MCF 10A (cell line): Measurements from ENCODE around the gene HSPA1B. TPM values are rescaled to one million over a fixed set of nuclear protein-coding genes. Genes with fewer than 3 reads are reported as not detected.
"Not testable (repeated sequence)": the region's sequence is repeated elsewhere in the genome, so short reads cannot be mapped to it uniquely, and the experiment has no call there.

Experiments
- BruUV-seq: library from RNA; stranded (reverse); fragments of 400-500 nt; replicated peaks from 2 replicates; lab custom pipeline; 2021; lab: Mats Ljungman, UMichigan
- CTCF ChIA-PET: fragments of 300-600 bp; sonication (Branson Sonifier 250); formaldehyde crosslinking; extraction: SDS; loops from one replicate; lab custom pipeline; 2021; ENCODE audit warnings: antibody characterized with exemption, inconsistent platforms; lab: Yijun Ruan, JAX
- POLR2A ChIA-PET: fragments of 300-600, 350-650 bp; sonication (Branson Sonifier 250); formaldehyde crosslinking; extraction: SDS; loops from one replicate; lab custom pipeline; 2020; ENCODE audit warnings: antibody characterized with exemption, inconsistent platforms; lab: Yijun Ruan, JAX
- DNase-seq: peaks from one replicate; pipeline ENCODE4 v3.0.0-alpha.2; 2018; ENCODE audit not compliant: unreplicated experiment
- H3K27ac Mint-ChIP-seq: one replicate; pipeline ENCODE4 v1.8.0; 2022; ENCODE audit warnings: mild to moderate bottlenecking, low read depth, mixed read lengths; ENCODE audit not compliant: unreplicated experiment
- H3K27me3 Mint-ChIP-seq: one replicate; pipeline ENCODE4 v1.8.0; 2022; ENCODE audit warnings: mixed read lengths; ENCODE audit not compliant: insufficient read depth, unreplicated experiment
- H3K36me3 Mint-ChIP-seq: one replicate; pipeline ENCODE4 v1.8.0; 2022; ENCODE audit warnings: mild to moderate bottlenecking, moderate library complexity, mixed read lengths; ENCODE audit not compliant: insufficient read depth, unreplicated experiment
- H3K4me1 Mint-ChIP-seq: one replicate; pipeline ENCODE4 v1.8.0; 2022; ENCODE audit warnings: mixed read lengths; ENCODE audit not compliant: insufficient read depth, unreplicated experiment
- H3K4me3 Mint-ChIP-seq: one replicate; pipeline ENCODE4 v1.8.0; 2022; ENCODE audit warnings: mild to moderate bottlenecking, moderate library complexity, mixed read lengths; ENCODE audit not compliant: unreplicated experiment
- H3K9me3 Mint-ChIP-seq: one replicate; pipeline ENCODE4 v1.8.0; 2022; ENCODE audit warnings: mixed read lengths; ENCODE audit not compliant: unreplicated experiment
- CTCF ChIP-seq: fragments of 200-600 bp; IDR thresholded peaks from one replicate; pipeline ENCODE4 v1.8.0; 2022; ENCODE audit warnings: antibody characterized with exemption, mild to moderate bottlenecking; ENCODE audit not compliant: unreplicated experiment
- intact Hi-C: fragments of 100-400 bp; cut with micrococcal nuclease; formaldehyde crosslinking; loops from 2 replicates; pipeline ENCODE4 v1.14.1; 2022
- total RNA-seq: library from RNA; stranded (reverse); gene quantifications from 2 replicates; pipeline ENCODE4 v1.2.3, GENCODE V29; 2022

The HSPA1B gene
- total RNA-seq, 1 experiment from 2014 or later = 29.8 TPM

GRCh38 chr6:31813465-31813849, 14.1 kb upstream of the HSPA1B start:
- Mint-ChIP-seq H3K27me3 (no peaks in the 10 kb centered on the region), H3K27ac (peak overlapping the region; percentile 97), H3K36me3 (peaks cover 8% of the 10 kb centered on the region), H3K9me3 (no peaks in the 10 kb centered on the region), H3K4me3 (peak overlapping the region; percentile 89), H3K4me1 (peaks cover 5% of the 10 kb centered on the region)
- CTCF ChIA-PET = interaction anchor here (1.0 to 1.6 kb wide), 5 partner anchors 17 to 77 kb away, joined by 5 to 8 read pairs (median 6); partner anchors contain the start of gene CLIC1
- no peak for TF ChIP-seq CTCF
- intact Hi-C loops = no loop called here
- BruUV-seq = no TSS peak
- DNase-seq = no peak
- POLR2A ChIA-PET = interaction anchor here (1.1 to 6.4 kb wide), 9 partner anchors 7 to 267 kb away, joined by 3 to 192 read pairs (median 47); partner anchors contain the start of genes ATP6V1G2, CLIC1, HSPA1B and LSM2

- CTCF ChIA-PET = interaction anchor here (0.9 to 1.3 kb wide), 5 partner anchors 8 to 18 kb away, joined by 3 to 8 read pairs (median 6); partner anchors contain the start of gene LSM2
- no TSS peak for BruUV-seq
- peak; percentile 99 for DNase-seq
- Mint-ChIP-seq H3K9me3 (no peaks in the 10 kb centered on the region), H3K27me3 (no peaks in the 10 kb centered on the region), H3K4me3 (peak overlapping the region; percentile 89), H3K4me1 (peaks cover 5% of the 10 kb centered on the region), H3K27ac (peak overlapping the region; percentile 97), H3K36me3 (peaks cover 8% of the 10 kb centered on the region)
- POLR2A ChIA-PET = interaction anchor here (0.6 to 6.4 kb wide), 27 partner anchors 8 to 1157 kb away, joined by 3 to 192 read pairs (median 6); partner anchors contain the start of genes ATP6V1G2, BAG6, C6orf47 and CLIC1
- TF ChIP-seq CTCF = no peak
- intact Hi-C loops = loop anchor here (2.0 kb wide), 2 partner anchors 18 to 48 kb away; partner anchors contain the start of gene NEU1
Measured at GRCh38 chr6:31814677-31815024, 12.9 kb upstream of the HSPA1B start.

- no TSS peak for BruUV-seq
- H3K4me3 Mint-ChIP-seq = peak within 1 kb of the TSS; percentile 89
- peaks cover 8% of the 10 kb centered on the region for H3K36me3 Mint-ChIP-seq
- TF ChIP-seq CTCF = no peak
- H3K27me3 Mint-ChIP-seq = no peaks in the 10 kb centered on the region
- CTCF ChIA-PET = interaction anchor here (0.8 to 1.3 kb wide), 3 partner anchors 9 to 78 kb away, joined by 3 to 8 read pairs (median 3); partner anchors contain the start of gene LSM2
- intact Hi-C loops = loop anchor here (2.0 kb wide), 2 partner anchors 18 to 48 kb away; partner anchors contain the start of gene NEU1
- peak; percentile 99 for DNase-seq
- H3K9me3 Mint-ChIP-seq = no peaks in the 10 kb centered on the region
- H3K27ac Mint-ChIP-seq = peak within 1 kb of the TSS; percentile 97
- POLR2A ChIA-PET = interaction anchor here (0.6 to 6.4 kb wide), 32 partner anchors 9 to 1157 kb away, joined by 3 to 192 read pairs (median 5); partner anchors contain the start of genes ABHD16A, ATP6V1G2, BAG6 and C6orf47
- peaks cover 11% of the 10 kb centered on the region for H3K4me1 Mint-ChIP-seq
Measured at GRCh38 chr6:31815025-31815838, 12.3 kb upstream of the HSPA1B start, which contains the start of the genes HSPA1A and HSPA1L. Gene HSPA1A, plus strand, starts transcription at chr6:31815543. Its CDS starts 214 bp downstream, at chr6:31815757. Gene HSPA1L, minus strand, starts transcription at chr6:31815283. Its CDS starts 3,311 bp downstream, at chr6:31811972.

GRCh38 chr6:31817133-31817928, 10.2 kb upstream of the HSPA1B start:
- ChIA-PET POLR2A (interaction anchor here (0.6 to 11.3 kb wide), 15 partner anchors 9 to 739 kb away, joined by 3 to 202 read pairs (median 5); partner anchors contain the start of genes DDAH2, DDX39B, HSPA1B and LSM2), CTCF (interaction anchor here (1.0 kb wide), 1 partner anchor 11 kb away, joined by 4 read pairs; the partner anchor contains the start of gene LSM2)
- Mint-ChIP-seq H3K27ac (peak overlapping the region; percentile 71), H3K4me3 (peak overlapping the region; percentile 89), H3K4me1 (peaks cover 20% of the 10 kb centered on the region)
- DNase-seq, BruUV-seq, H3K9me3 Mint-ChIP-seq, intact Hi-C loops, H3K27me3 Mint-ChIP-seq, H3K36me3 Mint-ChIP-seq: not testable (repeated sequence)

- BruUV-seq, H3K36me3 Mint-ChIP-seq, H3K27me3 Mint-ChIP-seq, H3K9me3 Mint-ChIP-seq, intact Hi-C loops: not testable (repeated sequence)
- DNase-seq = peak; percentile 58
- POLR2A ChIA-PET = interaction anchor here (0.6 to 11.3 kb wide), 16 partner anchors 9 to 740 kb away, joined by 3 to 202 read pairs (median 5); partner anchors contain the start of genes ABHD16A, DDAH2, DDX39B and HSPA1B
- CTCF ChIA-PET = interaction anchor here (1.0 kb wide), 1 partner anchor 11 kb away, joined by 4 read pairs; the partner anchor contains the start of gene LSM2
- H3K4me1 Mint-ChIP-seq = peaks cover 26% of the 10 kb centered on the region
- peak overlapping the region; percentile 71 for H3K27ac Mint-ChIP-seq
- peak overlapping the region; percentile 89 for H3K4me3 Mint-ChIP-seq
Measured at GRCh38 chr6:31817929-31818511, 9.5 kb upstream of the HSPA1B start.
